NOMO-1 (cell line): ENCODE measurements around the gene SPRR1B.
"Not testable (repeated sequence)": the region's sequence is repeated elsewhere in the genome, so short reads cannot be mapped to it uniquely, and the experiment has no call there.

ENCODE experiments used
- DNase-seq, 2 experiments: peaks; one replicate each; lab custom pipeline; 2025; ENCODE audit not compliant: unreplicated experiment in 2 of 2; lab: John Stamatoyannopoulos, UW

SPRR1B gene, protein sequence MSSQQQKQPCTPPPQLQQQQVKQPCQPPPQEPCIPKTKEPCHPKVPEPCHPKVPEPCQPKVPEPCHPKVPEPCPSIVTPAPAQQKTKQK

DNA sequence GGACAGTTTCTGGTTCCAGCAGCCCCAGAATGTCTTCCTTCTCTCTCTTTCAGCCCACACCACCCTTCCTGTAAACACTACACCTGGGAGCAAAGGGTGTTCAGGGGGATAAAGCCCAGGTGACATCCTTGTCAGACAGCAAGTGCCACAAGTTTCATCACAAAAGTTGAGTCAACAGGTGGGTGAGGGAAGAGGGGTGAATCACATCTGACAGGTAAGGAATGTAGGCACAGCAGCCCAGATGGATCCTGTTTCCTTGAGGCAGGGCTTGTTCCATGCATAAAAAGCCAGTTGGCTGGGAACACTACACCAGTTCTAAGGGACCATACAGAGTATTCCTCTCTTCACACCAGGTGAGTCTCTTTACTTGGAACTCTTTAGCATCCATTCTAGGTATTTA lies at the start of gene SPRR1B:
Gene SPRR1B (plus strand): TSS at position 309 of the 400 bp plus-strand sequence. CDS start 1,143 bp downstream, outside the sequence.
- DNase-seq = no peak

DNA sequence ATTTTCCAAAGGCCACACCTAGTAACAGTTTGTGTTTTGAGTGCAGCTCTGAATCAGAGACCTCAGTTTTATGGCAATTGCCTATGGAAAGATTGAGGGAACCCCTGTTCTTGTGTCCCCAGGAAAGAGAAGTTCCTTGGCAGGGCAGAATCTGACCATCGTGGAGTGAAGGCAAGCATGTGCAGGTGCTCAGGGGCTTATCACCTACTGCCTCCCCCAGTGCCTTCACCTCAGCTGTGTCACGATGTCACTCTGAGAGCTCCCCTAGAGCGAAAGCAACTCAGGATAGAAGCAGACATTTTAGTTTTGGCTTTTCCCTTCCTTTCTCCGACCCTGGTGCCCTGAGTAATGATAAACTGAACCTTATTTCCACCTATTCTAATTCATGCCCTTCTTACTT lies 48.9 kb upstream of the SPRR1B start:
- DNase-seq = no peak

DNA sequence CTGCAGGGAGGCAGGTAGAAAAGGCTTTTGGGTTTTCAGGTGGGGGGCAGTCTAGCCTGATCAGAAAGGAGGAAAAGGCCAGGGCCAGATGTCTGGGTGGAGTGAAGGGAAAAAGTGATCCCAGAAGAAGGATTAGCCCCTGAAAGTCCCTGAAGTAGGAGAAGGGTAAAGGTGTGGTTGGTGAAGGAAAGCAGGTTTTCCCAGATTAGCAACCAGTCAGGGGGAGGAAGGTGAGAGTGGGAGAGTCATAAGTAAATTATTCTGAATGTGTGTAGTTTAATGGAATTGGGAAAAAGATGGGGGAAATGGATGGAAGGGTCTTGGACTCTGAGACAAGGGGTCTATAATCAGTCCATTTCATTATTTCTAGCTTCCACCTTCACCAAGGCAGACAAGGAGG lies 47.8 kb upstream of the SPRR1B start:
- DNase-seq = no peak

- no peak for DNase-seq
Observed at GRCh38 chr1:152983743-152984142, 47.3 kb upstream of the SPRR1B start, which contains the start of gene SPRR1A. Gene SPRR1A, plus strand, starts transcription at chr1:152984081. Its CDS starts 1,150 bp downstream, at chr1:152985231.

- DNase-seq = no peak
Observed at GRCh38 chr1:152986578-152986977, 44.4 kb upstream of the SPRR1B start.

GRCh38 chr1:152993186-152993585 lies 37.8 kb upstream of the SPRR1B start:
- DNase-seq = no peak

- no peak for DNase-seq
Observed at GRCh38 chr1:152995842-152996241, 35.2 kb upstream of the SPRR1B start.

DNA sequence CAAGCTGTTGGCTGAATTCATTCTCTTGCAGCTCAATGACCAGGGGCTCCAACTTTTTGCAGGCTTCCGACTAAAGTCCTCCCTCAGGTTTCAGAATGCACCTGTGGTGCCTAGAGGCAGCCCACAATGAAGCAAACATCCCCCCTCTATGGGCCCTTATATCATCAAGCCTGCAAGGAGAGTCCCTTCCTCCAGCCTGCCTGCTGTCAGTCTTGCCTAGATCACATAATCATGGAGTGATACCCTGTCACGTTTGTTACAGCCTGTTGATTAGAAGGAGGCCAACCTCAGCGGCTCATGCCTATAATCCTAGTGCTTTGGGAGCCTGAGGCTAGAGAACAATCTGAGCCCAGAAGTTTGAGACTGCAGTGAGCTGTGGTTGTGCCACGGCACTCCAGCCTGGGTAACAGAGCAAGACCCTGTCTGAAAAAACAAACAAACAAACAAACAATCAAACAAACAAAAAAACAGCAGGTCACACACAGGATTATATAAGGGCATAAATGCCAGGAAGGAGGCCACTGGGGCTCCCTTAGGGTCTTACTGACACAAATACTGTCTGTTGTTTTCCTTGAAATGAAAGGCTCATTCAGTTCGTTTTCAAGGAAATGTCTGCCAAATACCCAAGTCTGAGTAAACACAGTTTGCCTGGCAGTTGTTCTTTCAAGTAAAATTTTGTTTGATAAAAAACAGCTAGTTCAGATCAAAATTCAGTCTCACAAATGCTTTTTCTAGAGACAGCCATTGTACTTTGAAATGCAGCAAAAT lies 34.2 kb upstream of the SPRR1B start:
- DNase-seq = no peak

- DNase-seq = no peak
Observed at GRCh38 chr1:152997901-152998300, 33.1 kb upstream of the SPRR1B start.

DNA sequence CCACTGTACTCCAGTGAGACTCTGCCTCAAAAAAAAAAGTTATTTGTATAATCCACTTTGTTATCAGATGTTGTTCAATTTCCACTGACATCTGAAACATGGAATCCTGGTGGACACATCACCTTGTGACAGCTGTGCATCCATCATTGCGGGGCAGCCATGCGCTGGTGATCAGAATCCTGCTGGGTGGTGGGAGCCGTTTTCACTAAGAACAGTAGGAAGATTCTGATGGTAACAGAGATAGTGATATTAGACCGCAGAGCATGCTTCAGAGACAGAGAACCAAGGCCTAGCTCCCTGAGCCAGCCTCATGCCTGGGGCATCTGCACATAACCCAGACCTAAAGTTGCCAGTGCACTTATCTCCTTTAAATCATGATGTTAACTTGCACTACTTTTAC lies 32.5 kb upstream of the SPRR1B start:
- DNase-seq = no peak

DNA sequence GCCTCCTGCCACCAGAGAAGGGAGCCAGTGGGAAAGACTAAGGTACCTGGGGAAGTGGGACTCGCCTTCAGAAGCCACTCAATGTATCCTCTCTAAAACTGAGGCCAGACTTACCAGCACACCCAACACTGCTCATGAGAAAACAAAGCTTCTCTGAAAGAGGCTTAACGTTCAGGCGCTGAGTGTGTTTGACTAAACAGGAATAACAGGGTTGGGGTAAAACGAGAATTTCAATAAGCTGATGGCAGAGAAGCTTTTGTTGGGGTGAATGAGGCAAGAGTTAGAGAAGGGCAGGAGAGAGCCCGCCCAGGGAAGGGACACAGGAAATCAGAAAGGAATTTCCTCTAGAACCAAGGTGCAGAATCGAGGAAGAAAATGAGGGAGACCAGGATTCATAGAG lies 31.2 kb upstream of the SPRR1B start:
- DNase-seq = no peak

- no peak for DNase-seq
Observed at GRCh38 chr1:153000294-153000693, 30.7 kb upstream of the SPRR1B start.

DNA sequence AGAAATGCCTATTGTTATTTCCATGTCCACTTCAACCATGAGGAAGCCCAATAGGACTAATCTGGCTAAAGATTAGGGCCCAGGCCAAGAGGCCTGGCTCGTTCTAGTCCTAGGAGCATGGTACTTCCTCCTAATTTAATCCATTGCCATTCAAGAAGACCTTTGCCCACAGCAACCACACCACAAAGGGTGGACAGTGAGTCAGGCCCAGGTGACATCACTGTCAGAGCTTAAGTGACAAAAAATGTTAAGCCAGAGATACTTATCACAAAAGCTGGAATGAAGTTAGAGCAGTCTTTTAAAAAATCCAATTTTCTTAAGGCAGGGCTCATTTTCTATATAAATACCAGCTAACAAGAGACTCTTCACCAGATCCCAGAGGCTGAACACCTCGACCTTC lies 29.6 kb upstream of the SPRR1B start, which contains the start of gene SPRR3:
Gene SPRR3 (plus strand): TSS at position 368 of the 400 bp plus-strand sequence. CDS start 1,272 bp downstream, outside the sequence.
- DNase-seq = no peak

DNA sequence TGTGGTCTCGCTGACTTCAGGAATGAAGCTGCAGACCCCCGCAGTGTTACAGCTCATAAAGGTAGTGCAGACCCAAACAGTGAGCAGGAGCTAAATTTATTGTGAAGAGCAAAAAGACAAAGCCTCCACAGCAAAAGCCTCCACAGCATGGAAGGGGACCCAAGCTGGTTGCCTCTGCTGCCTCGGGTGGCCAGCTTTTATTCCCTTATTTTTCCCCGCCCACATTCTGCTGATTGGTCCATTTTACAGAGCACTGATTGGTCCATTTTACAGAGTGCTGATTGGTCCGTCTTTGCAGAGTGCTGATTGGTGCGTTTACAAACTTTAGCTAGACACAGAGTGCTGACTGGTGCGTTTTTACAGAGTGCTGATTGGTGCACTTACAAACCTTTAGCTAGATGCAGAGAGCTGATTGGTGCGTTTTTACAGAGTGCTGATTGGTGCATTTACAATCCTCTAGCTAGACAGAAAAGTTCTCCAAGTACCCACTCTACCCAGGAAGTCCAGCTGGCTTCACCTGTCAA lies 19.7 kb upstream of the SPRR1B start:
- not testable (repeated sequence) for DNase-seq

DNA sequence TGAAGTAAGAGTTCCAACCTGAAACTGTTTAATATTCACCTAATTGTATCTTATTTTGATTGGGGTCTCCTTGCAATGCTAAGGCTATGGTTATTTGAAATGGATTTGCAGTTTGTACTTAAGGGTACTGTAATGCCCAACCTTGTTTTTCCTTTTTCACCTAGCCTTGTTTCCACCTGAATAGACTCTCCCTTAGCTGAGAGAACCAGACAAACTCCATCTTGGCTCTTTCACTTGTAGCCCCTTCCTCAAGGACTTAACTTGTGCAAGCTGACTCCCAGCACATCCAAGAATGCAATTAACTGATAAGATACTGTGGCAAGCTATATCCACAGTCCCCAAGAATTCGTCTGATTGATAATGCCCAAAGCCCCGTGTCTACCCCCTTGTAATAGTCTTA lies 9.2 kb upstream of the SPRR1B start:
- DNase-seq = not testable (repeated sequence)

- peak in 1 of 2 experiments; percentile 79 for DNase-seq
Observed at GRCh38 chr1:153022340-153022739, 8.7 kb upstream of the SPRR1B start.

- DNase-seq = no peak
Observed at GRCh38 chr1:153023109-153023508, 7.9 kb upstream of the SPRR1B start.

DNA sequence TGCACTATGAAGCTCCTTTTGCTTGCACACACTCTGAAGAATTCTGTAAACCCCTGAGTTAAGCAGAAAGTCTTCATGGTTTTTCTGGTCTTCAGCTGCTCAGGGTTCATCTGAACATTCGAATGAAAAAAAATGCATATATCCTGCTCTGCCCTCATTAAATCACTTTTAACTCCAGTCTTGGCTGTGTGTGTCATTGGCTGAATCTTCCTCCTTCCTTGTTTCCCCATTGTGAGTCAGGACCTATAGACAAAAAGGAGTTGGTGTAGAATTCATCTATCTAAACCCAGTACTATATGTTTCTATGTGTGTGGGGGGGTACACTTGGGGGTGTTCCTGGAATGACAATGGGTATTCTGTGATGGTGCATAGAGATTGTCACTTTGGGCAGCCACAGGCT lies 6.6 kb upstream of the SPRR1B start:
- no peak for DNase-seq

- DNase-seq = no peak
Observed at GRCh38 chr1:153025797-153026196, 5.2 kb upstream of the SPRR1B start.

DNA sequence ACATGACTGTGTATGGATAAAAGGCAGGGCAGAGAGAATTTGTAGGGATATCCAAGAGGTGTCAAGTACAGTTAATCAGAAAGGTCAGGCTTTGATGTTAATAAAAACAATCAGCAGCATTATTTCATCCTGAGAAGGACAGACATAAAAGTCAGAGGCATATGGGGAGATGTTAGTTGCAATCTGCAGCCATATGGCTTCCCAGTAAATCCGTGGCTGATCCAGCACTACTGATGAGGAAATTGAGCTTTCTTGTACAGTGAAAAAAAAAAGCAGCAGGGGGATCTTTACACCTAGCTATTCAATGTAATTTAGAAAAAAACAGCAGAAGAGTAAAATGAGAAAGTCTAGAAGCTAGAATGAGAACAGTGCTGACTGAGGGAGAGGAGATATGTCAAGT lies 2.2 kb upstream of the SPRR1B start:
- no peak for DNase-seq

GRCh38 chr1:153032073-153032472 lies 1.1 kb downstream of the SPRR1B start:
- DNase-seq = peak; percentile 27 to 86

GRCh38 chr1:153032677-153033308 lies 1.8 kb downstream of the SPRR1B start:
- DNase-seq = peak; percentile 14 to 47
